HG03095 (cell line): ENCODE data around the gene CNTNAP2.
"Not testable (repeated sequence)": the region's sequence is repeated elsewhere in the genome, so short reads cannot be mapped to it uniquely, and the experiment has no call there.

Experiments used
- ATAC-seq: cut with Tn5 transposase; IDR thresholded peaks from one replicate; pipeline ENCODE4 v1.9.1; 2021; ENCODE audit warnings: moderate library complexity; ENCODE audit not compliant: unreplicated experiment

CNTNAP2 gene

GRCh38 chr7:147801762-147802161 is 1685.2 kb downstream of the CNTNAP2 start:
- not testable (repeated sequence) for ATAC-seq

- ATAC-seq = no peak
These were observed 1686.5 kb downstream of the CNTNAP2 start for GRCh38 chr7:147803151-147803550.

- no peak for ATAC-seq
These were observed 1687.0 kb downstream of the CNTNAP2 start for GRCh38 chr7:147803606-147804005.

GRCh38 chr7:147804032-147804431 is 1687.4 kb downstream of the CNTNAP2 start:
- ATAC-seq = no peak

- no peak for ATAC-seq
These were observed 1689.5 kb downstream of the CNTNAP2 start for GRCh38 chr7:147805996-147806576.

GRCh38 chr7:147809786-147810185 is 1693.2 kb downstream of the CNTNAP2 start:
- no peak for ATAC-seq

- ATAC-seq = no peak
These were observed 1693.7 kb downstream of the CNTNAP2 start for GRCh38 chr7:147810269-147810668.

GRCh38 chr7:147811923-147812322 is 1695.3 kb downstream of the CNTNAP2 start:
- ATAC-seq = no peak

GRCh38 chr7:147813316-147813715 is 1696.7 kb downstream of the CNTNAP2 start:
- ATAC-seq = no peak

- ATAC-seq = no peak
These were observed 1701.7 kb downstream of the CNTNAP2 start for GRCh38 chr7:147818317-147818716.

GRCh38 chr7:147824671-147825070 is 1708.1 kb downstream of the CNTNAP2 start:
- ATAC-seq = no peak

GRCh38 chr7:147829016-147829415 is 1712.4 kb downstream of the CNTNAP2 start:
- no peak for ATAC-seq

GRCh38 chr7:147833557-147833956 is 1717.0 kb downstream of the CNTNAP2 start:
- no peak for ATAC-seq

- no peak for ATAC-seq
These were observed 1717.4 kb downstream of the CNTNAP2 start for GRCh38 chr7:147833970-147834369.

- no peak for ATAC-seq
These were observed 1736.2 kb downstream of the CNTNAP2 start for GRCh38 chr7:147852833-147853232.

- no peak for ATAC-seq
These were observed 1740.8 kb downstream of the CNTNAP2 start for GRCh38 chr7:147857152-147858140.

- no peak for ATAC-seq
These were observed 1741.8 kb downstream of the CNTNAP2 start for GRCh38 chr7:147858421-147858820.

GRCh38 chr7:147859033-147859432 is 1742.4 kb downstream of the CNTNAP2 start:
- no peak for ATAC-seq

- ATAC-seq = no peak
These were observed 1742.9 kb downstream of the CNTNAP2 start for GRCh38 chr7:147859486-147859885.

GRCh38 chr7:147861058-147861716 is 1744.6 kb downstream of the CNTNAP2 start:
- no peak for ATAC-seq

- no peak for ATAC-seq
These were observed 1745.3 kb downstream of the CNTNAP2 start for GRCh38 chr7:147861945-147862344.

- ATAC-seq = no peak
These were observed 1752.9 kb downstream of the CNTNAP2 start for GRCh38 chr7:147869456-147869855.
